DOHH2 (cell line): Measurements from ENCODE around the gene PLCE1.

Source experiments
- EZH2phosphoT487 ChIP-seq: fragments of 200-600 bp; sonication (generic); IDR thresholded peaks from 2 replicates; pipeline ENCODE4 v1.6.1; 2017; ENCODE audit warnings: borderline replicate concordance, mild to moderate bottlenecking, antibody characterized with exemption, low read length, moderate library complexity, mixed read lengths
- TF ChIP-seq, protein P1 (sequence below): fragments of 200-600 bp; sonication (generic); IDR thresholded peaks from one replicate; pipeline ENCODE4 v1.5.1; 2014; ENCODE audit warnings: antibody characterized with exemption, mild to moderate bottlenecking, low read depth, low read length; ENCODE audit not compliant: poor library complexity, severe bottlenecking

GRCh38 chr10:93968540-93968945 is 25.2 kb upstream of the PLCE1 start:
- TF ChIP-seq, protein P1, sequence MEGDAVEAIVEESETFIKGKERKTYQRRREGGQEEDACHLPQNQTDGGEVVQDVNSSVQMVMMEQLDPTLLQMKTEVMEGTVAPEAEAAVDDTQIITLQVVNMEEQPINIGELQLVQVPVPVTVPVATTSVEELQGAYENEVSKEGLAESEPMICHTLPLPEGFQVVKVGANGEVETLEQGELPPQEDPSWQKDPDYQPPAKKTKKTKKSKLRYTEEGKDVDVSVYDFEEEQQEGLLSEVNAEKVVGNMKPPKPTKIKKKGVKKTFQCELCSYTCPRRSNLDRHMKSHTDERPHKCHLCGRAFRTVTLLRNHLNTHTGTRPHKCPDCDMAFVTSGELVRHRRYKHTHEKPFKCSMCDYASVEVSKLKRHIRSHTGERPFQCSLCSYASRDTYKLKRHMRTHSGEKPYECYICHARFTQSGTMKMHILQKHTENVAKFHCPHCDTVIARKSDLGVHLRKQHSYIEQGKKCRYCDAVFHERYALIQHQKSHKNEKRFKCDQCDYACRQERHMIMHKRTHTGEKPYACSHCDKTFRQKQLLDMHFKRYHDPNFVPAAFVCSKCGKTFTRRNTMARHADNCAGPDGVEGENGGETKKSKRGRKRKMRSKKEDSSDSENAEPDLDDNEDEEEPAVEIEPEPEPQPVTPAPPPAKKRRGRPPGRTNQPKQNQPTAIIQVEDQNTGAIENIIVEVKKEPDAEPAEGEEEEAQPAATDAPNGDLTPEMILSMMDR, result no peak
- no peak for TF ChIP-seq EZH2phosphoT487
